22Rv1 (cell line): Measurements from ENCODE around the gene SRRD.

Experiments
- ZFX ChIP-seq: fragments of 450-650 bp; IDR thresholded peaks from 2 replicates; pipeline ENCODE4 v1.6.1; 2017; ENCODE audit warnings: antibody characterized with exemption, borderline replicate concordance
- TF ChIP-seq, protein P1 (sequence below): fragments of 450-650 bp; IDR thresholded peaks from 2 replicates; pipeline ENCODE4 v1.5.1; 2017; ENCODE audit warnings: mild to moderate bottlenecking

DNA sequence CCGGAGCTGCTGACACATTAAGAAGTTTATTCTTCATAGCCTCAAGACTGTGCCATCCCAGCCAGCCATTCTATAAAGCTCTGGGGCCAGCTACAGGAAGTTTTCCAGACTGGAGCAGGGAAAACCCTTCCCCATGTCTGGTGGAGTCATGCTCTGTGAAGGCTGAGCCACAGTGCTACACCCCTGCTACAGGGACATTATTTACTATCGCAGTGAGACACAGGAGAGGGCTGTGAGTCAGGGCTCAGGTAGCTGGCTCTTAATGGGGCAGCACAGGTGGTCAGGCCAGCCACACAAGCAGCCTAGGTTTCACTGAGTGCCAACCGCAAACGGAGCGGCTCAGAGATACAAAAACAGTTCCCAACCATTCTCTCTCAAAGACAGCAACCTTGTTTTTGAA, 12.2 kb upstream of the SRRD start:
- TF ChIP-seq, protein P1, sequence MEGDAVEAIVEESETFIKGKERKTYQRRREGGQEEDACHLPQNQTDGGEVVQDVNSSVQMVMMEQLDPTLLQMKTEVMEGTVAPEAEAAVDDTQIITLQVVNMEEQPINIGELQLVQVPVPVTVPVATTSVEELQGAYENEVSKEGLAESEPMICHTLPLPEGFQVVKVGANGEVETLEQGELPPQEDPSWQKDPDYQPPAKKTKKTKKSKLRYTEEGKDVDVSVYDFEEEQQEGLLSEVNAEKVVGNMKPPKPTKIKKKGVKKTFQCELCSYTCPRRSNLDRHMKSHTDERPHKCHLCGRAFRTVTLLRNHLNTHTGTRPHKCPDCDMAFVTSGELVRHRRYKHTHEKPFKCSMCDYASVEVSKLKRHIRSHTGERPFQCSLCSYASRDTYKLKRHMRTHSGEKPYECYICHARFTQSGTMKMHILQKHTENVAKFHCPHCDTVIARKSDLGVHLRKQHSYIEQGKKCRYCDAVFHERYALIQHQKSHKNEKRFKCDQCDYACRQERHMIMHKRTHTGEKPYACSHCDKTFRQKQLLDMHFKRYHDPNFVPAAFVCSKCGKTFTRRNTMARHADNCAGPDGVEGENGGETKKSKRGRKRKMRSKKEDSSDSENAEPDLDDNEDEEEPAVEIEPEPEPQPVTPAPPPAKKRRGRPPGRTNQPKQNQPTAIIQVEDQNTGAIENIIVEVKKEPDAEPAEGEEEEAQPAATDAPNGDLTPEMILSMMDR, result no peak
- no peak for TF ChIP-seq ZFX
